CD4-positive, alpha-beta T cell treated with Interleukin-6 at 100 ng/mL for 8 hours (primary cell): ENCODE results near the gene PRR9.

Experiments
- DNase-seq: peaks from one replicate; pipeline ENCODE4 v3.0.0-alpha.2; 2020; ENCODE audit warnings: mixed read lengths, low spot score

PRR9 gene

GRCh38 chr1:153265457-153265856 lies 48.1 kb downstream of the PRR9 start:
- no peak for DNase-seq
